22Rv1 (cell line): Measurements from ENCODE around the gene LCN12.

Experiments used
- H3K27ac ChIP-seq: fragments of 450-650 bp; 2 replicates; pipeline ENCODE4 v1.5.1; 2017
- ZFX ChIP-seq: fragments of 450-650 bp; IDR thresholded peaks from 2 replicates; pipeline ENCODE4 v1.6.1; 2017; ENCODE audit warnings: antibody characterized with exemption, borderline replicate concordance
- TF ChIP-seq, protein P1 (sequence below): fragments of 450-650 bp; IDR thresholded peaks from 2 replicates; pipeline ENCODE4 v1.5.1; 2017; ENCODE audit warnings: mild to moderate bottlenecking

The LCN12 gene, protein sequence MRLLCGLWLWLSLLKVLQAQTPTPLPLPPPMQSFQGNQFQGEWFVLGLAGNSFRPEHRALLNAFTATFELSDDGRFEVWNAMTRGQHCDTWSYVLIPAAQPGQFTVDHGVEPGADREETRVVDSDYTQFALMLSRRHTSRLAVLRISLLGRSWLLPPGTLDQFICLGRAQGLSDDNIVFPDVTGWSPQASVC

DNA sequence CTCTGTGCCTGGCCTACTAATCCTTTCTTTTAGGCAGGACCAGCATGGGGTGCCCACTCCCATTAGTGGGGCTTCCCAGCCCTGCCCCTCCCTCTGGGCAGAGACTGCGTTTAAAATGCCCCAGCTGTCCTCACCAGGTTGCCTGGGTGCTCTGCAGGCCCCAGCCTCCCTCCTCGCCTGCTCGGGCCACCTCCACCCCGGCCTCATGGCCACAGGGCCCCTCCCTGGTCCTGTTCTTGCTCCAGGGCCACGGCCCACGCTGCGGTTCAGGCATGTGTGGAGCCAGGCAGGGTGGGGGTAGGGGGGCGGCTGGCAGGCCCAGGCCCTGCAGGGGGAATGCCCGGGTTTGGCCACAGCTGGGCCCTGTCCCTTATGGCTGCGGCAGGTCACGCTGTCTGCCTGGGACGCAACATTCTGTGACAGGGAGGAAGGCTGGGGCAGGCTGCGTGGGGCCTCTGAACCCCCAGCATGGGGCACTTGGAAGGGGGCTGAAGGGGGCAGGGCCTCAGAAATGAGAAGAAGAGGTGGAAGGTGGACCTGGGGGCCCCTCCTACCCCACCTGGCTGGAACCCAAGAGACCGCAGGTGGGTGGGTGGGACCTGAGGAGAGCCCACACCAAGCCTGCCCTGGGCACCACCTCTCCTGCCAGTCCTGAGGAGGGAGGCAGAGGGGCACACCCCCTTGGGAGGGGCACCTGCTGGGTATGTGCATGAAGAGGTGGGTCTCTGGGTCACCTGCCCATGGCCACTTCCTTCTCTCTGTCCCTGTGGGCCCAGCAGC lies at the start of gene LCN12:
LCN12 (plus strand) TSS at position 733 of the 780 bp plus-strand sequence. CDS start 55 bp downstream, outside the sequence.
- no peak for TF ChIP-seq ZFX
- TF ChIP-seq, protein P1, sequence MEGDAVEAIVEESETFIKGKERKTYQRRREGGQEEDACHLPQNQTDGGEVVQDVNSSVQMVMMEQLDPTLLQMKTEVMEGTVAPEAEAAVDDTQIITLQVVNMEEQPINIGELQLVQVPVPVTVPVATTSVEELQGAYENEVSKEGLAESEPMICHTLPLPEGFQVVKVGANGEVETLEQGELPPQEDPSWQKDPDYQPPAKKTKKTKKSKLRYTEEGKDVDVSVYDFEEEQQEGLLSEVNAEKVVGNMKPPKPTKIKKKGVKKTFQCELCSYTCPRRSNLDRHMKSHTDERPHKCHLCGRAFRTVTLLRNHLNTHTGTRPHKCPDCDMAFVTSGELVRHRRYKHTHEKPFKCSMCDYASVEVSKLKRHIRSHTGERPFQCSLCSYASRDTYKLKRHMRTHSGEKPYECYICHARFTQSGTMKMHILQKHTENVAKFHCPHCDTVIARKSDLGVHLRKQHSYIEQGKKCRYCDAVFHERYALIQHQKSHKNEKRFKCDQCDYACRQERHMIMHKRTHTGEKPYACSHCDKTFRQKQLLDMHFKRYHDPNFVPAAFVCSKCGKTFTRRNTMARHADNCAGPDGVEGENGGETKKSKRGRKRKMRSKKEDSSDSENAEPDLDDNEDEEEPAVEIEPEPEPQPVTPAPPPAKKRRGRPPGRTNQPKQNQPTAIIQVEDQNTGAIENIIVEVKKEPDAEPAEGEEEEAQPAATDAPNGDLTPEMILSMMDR: no peak
- H3K27ac ChIP-seq: peak within 1 kb of the TSS; percentile 97

DNA sequence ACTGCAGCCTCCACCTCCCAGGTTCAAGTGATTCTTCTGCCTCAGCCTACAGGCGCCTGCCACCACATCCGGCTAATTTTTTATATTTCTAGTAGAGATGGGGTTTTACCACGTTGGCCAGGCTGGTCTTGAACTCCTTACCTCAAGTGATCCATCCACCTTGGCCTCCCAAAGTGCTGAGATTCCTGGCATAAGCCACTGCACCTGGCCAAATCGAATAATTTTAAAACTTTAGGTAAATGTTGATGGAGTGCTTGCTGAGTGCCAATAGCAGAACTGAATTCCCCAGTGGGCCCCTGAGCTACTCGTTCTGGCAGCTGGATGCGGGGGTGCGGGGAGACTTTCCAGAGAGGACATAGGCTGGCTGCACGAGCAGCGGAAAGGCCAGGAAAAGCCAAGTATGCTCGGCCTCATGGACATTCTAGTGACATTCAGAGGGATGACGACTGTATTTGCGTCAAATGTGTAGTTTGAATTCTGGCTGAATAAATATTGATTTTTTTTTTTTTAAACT lies 49.0 kb upstream of the LCN12 start:
- H3K27ac ChIP-seq: peak overlapping the region; percentile 59
- TF ChIP-seq, protein P1: no peak
- TF ChIP-seq ZFX: no peak

DNA sequence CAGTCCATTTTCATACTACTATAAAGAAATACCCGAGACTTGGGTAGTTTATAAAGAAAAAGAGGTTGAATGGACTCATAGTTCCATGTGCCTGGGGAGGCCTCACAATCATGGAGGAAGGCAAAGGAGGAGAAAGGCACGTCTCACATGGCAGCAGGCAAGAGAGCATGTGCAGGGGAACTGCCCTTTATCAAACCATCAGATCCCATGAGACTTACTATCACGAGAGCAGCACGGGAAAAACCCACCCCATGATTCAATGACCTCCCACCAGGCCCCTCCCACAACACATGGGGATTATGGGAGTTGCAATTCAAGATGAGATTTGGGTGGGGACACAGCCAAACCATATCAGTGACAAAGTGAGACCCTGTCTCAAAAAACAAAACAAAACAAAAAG lies 45.8 kb upstream of the LCN12 start:
- H3K27ac ChIP-seq: no peak overlapping the region
- no peak for TF ChIP-seq ZFX
- TF ChIP-seq, protein P1: no peak

DNA sequence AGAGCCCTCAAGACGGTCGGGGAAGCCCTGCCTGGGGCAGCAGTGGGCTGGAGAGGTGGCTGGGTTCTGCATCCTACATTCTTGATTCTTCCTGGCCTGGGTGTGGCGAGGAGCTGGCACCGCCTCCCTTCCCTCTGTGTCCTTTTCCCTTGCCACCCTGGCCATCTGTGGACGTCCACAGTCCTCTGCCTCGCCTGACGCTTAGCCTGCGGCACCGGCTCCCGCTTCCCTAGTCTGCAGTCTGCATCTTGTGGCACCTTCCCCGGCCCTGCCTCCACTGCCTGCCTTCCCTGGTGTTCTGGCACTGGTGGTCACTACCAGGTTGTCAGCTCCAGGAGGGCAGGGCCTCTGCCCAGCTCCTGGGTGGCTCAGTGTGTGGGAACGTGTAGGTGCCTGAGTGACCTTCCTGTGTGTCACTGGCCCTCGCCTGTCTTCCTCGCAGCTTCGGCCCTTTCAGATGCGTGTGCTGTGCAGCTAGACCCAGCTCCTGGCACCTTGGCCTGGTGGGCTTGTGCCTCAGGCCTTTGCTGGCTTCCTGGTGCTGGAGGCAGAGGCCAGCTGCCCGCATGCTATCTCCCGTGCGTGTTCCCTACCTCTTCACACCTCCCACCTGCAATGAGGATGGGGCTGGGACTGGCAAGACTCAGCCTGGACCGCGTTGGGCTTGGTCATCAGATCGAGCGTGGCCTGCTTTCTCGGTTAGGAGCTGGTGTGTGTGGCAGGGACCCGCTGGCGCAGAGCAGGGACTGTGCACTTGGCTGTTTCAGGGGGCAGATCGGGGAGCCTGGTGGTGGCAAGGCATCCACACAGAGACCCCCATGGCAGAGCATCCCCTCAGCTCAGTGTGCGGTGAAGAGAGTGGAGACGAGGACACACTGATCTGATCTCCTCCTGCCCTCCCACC lies 44.8 kb upstream of the LCN12 start:
- TF ChIP-seq ZFX: no peak
- TF ChIP-seq, protein P1: no peak
- H3K27ac ChIP-seq: no peak overlapping the region

DNA sequence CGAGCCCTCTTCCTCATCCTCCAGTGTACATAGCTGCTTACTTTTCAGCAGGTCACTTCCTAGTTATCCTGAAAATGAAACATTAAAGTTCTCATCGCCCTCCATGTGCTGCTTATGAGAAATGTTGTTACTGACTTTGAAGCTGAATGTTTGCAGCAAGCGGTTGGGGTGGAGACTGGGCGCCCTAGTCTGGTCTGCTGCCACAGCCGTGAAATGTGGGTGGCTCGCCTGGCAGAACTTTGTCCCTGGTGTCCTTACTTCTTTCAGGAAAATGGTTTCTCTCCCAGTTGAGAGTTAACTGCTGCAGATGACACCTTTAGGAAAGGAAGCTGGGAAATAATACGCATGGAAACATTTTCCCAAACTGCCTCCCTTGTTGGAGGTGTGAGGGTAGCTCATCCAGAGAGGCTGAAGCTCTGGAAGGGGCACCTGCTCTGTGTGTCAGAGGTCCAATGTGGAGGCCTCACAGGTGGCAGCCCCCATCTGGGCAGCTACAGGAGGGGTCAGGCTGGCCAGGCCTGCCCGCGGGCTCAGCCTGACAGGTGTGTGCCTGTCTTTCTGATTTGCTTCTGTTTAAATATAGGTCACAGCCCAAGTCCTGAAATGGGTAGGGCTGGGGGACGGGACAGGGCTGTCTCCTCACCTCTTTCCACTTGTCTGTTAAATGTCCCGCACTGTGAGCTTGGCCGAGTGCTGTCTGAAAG lies 41.7 kb upstream of the LCN12 start:
- no peak overlapping the region for H3K27ac ChIP-seq
- TF ChIP-seq ZFX: no peak
- TF ChIP-seq, protein P1: no peak

DNA sequence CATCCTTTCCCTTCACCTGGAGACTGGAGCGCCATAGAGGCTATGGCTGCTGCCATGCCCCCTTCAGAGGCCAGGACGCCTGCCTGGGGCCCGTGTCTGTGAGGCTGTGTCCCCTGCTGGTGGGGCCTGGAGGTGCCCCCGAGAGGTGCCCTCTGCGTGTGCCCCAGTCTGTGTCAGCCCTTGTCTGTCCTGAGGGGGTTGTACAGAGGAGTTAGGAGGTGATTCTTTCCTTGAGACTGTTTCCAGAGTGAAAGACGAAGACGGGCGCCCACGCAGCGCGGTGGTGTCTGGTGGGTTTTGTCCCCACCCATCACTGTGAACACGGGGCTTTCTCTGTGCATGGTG lies 41.2 kb upstream of the LCN12 start:
- no peak overlapping the region for H3K27ac ChIP-seq
- no peak for TF ChIP-seq ZFX
- TF ChIP-seq, protein P1: no peak
